Activated T-cell treated with anti-CD3 and anti-CD28 coated beads for 24 hours (primary cell): ENCODE measurements around the gene MAGI1.

Source experiments
- DNase-seq: peaks from one replicate; pipeline ENCODE4 v3.0.0-alpha.2; 2020; ENCODE audit warnings: low read depth

The MAGI1 gene

GRCh38 chr3:65945480-65945879, 93.2 kb downstream of the MAGI1 start:
- DNase-seq: no peak

- DNase-seq: no peak
These were observed 94.5 kb downstream of the MAGI1 start for GRCh38 chr3:65944252-65944651.

GRCh38 chr3:65939801-65940246, 98.9 kb downstream of the MAGI1 start:
- DNase-seq: no peak

- DNase-seq: no peak
These were observed 99.5 kb downstream of the MAGI1 start for GRCh38 chr3:65939184-65939583.

GRCh38 chr3:65938676-65939075, 100.0 kb downstream of the MAGI1 start:
- DNase-seq: no peak

- no peak for DNase-seq
These were observed 100.6 kb downstream of the MAGI1 start for GRCh38 chr3:65938147-65938546.

GRCh38 chr3:65936908-65937638, 101.6 kb downstream of the MAGI1 start:
- DNase-seq: no peak

- no peak for DNase-seq
These were observed 103.0 kb downstream of the MAGI1 start for GRCh38 chr3:65935724-65936123.

- no peak for DNase-seq
These were observed 108.1 kb downstream of the MAGI1 start for GRCh38 chr3:65930648-65931047.

GRCh38 chr3:65928110-65928509, 110.6 kb downstream of the MAGI1 start:
- no peak for DNase-seq

GRCh38 chr3:65927576-65927975, 111.1 kb downstream of the MAGI1 start:
- DNase-seq: no peak

- no peak for DNase-seq
These were observed 113.3 kb downstream of the MAGI1 start for GRCh38 chr3:65925254-65925954.

- no peak for DNase-seq
These were observed 114.0 kb downstream of the MAGI1 start for GRCh38 chr3:65924762-65925161.

- no peak for DNase-seq
These were observed 116.3 kb downstream of the MAGI1 start for GRCh38 chr3:65922441-65922840.

GRCh38 chr3:65919826-65920225, 118.9 kb downstream of the MAGI1 start:
- no peak for DNase-seq

- no peak for DNase-seq
These were observed 123.2 kb downstream of the MAGI1 start for GRCh38 chr3:65915477-65915876.

- DNase-seq: no peak
These were observed 123.9 kb downstream of the MAGI1 start for GRCh38 chr3:65914740-65915367.

- DNase-seq: no peak
These were observed 124.5 kb downstream of the MAGI1 start for GRCh38 chr3:65914032-65914739.

GRCh38 chr3:65912647-65913046, 126.1 kb downstream of the MAGI1 start:
- no peak for DNase-seq

- no peak for DNase-seq
These were observed 130.1 kb downstream of the MAGI1 start for GRCh38 chr3:65908588-65908987.

- no peak for DNase-seq
These were observed 131.2 kb downstream of the MAGI1 start for GRCh38 chr3:65907232-65908130.
